ENCODE measurements around the gene PI4K2B. TPM values are rescaled to one million over a fixed set of nuclear protein-coding genes. Genes with fewer than 3 reads are reported as not detected.
"Not testable (repeated sequence)": the region's sequence is repeated elsewhere in the genome, so short reads cannot be mapped to it uniquely, and the experiment has no call there.

Gene PI4K2B
- total RNA-seq, 1 donor from 2014 or later: 29.4 TPM

- intact Hi-C loops (cut with micrococcal nuclease); H3K27me3 Mint-ChIP-seq (ENCODE audit: insufficient read depth); H3K4me3 Mint-ChIP-seq; H3K27ac Mint-ChIP-seq; DNase-seq (ENCODE audit: low spot score): not testable (repeated sequence)
- Mint-ChIP-seq H3K9me3 (peaks cover 13% of the 10 kb centered on the region), H3K36me3 (ENCODE audit: low read depth) (peaks cover 27% of the 10 kb centered on the region), H3K4me1 (ENCODE audit: low read depth) (peaks cover 23% of the 10 kb centered on the region)
These were observed 15.0 kb downstream of the PI4K2B start for GRCh38 chr4:25248875-25249274.

- H3K27me3 Mint-ChIP-seq (ENCODE audit: insufficient read depth); DNase-seq (ENCODE audit: low spot score); H3K9me3 Mint-ChIP-seq; intact Hi-C loops (cut with micrococcal nuclease); H3K4me3 Mint-ChIP-seq; H3K27ac Mint-ChIP-seq: not testable (repeated sequence)
- H3K36me3 Mint-ChIP-seq (ENCODE audit: low read depth): peaks cover 21% of the 10 kb centered on the region
- H3K4me1 Mint-ChIP-seq (ENCODE audit: low read depth): peaks cover 23% of the 10 kb centered on the region
These were observed 15.7 kb downstream of the PI4K2B start for GRCh38 chr4:25249494-25249893.

DNA sequence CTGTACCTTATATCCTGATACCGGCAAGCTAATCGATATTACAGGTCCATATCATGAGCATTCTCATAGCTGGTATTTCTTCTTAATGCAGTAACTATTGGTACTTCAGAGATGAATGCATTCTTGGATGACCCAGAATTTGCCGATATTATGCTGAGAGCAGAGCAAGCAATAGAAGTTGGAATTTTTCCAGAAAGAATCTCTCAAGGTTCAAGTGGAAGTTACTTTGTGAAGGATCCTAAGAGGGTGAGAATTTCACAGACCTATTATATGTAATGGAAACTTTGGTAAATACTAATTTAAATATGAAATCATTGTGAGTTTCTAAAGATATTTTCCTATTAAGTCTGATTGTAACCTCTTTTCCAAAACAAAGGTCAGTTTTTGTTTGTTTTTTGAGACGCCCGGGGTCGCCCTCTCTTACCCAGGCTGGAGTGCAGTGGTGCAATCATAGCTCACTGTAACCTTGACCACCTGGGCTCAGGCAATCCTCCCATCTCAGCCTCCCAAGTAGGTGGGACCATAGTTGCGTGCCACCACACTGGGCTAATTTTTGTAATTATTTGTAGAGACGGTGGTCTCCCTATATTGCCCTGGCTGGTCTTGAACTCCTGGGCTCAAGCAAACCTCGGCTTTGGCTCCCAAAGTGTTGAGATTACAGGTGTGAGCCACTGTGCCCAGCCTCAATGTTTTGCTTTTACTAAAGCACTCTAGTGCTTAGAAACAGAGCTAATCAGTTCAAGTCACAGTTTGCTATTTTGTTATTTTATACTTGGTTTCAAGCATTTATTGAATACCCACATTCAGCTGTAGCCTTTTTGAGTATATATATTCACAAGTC is 18.6 kb downstream of the PI4K2B start:
- H3K9me3 Mint-ChIP-seq: no peaks in the 10 kb centered on the region
- no peaks in the 10 kb centered on the region for H3K27me3 Mint-ChIP-seq (ENCODE audit: insufficient read depth)
- intact Hi-C loops (cut with micrococcal nuclease): loop anchor here (1.0 kb wide), 1 partner anchor 12 kb away; no protein-coding TSS in a partner anchor
- H3K4me3 Mint-ChIP-seq: no peak overlapping the region
- DNase-seq (ENCODE audit: low spot score): no peak
- H3K36me3 Mint-ChIP-seq (ENCODE audit: low read depth): peaks cover 19% of the 10 kb centered on the region
- no peak overlapping the region for H3K27ac Mint-ChIP-seq
- peaks cover 19% of the 10 kb centered on the region for H3K4me1 Mint-ChIP-seq (ENCODE audit: low read depth)

DNA sequence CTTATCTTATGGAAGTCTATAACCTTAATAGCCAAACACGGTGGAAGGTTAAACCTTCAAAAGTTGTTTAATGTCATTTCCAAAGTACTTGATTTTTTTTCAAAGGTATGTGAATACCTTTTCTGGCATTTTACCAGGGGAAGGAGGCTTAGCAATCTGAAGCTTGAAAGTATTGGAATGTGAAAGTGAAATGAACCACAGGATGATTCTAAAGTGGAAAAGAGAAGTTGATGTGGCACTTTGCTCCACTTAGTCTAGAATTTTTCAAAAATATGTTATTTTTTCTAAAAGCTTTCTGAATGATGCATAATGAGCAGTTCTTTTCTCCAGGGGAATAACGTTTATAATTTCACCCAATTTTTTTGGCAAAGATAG is 19.2 kb downstream of the PI4K2B start:
- intact Hi-C loops (cut with micrococcal nuclease): loop anchor here (1.0 kb wide), 1 partner anchor 13 kb away; no protein-coding TSS in a partner anchor
- no peaks in the 10 kb centered on the region for H3K27me3 Mint-ChIP-seq (ENCODE audit: insufficient read depth)
- DNase-seq (ENCODE audit: low spot score): no peak
- no peaks in the 10 kb centered on the region for H3K9me3 Mint-ChIP-seq
- H3K36me3 Mint-ChIP-seq (ENCODE audit: low read depth): peaks cover 18% of the 10 kb centered on the region
- no peak overlapping the region for H3K27ac Mint-ChIP-seq
- peaks cover 19% of the 10 kb centered on the region for H3K4me1 Mint-ChIP-seq (ENCODE audit: low read depth)
- no peak overlapping the region for H3K4me3 Mint-ChIP-seq

DNA sequence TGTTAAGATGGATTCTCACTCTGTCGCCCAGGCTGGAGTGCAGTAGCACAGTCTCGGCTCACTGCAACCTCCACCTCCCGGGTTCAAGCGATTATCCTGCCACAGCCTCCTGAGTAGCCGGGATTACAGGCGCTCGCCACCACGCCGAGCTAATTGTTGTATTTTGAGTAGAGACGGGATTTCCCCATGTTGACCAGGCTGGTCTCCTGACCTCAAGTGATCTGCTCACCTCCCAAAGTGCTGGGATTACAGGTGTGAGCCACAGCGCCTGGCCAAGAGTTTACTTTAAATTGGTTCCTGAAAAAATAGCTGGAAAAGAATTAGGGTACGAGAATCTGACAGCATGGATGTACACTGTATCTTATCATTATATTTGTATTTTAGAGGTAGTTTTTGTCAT is 20.0 kb downstream of the PI4K2B start:
- intact Hi-C loops (cut with micrococcal nuclease): loop anchor here (1.0 kb wide), 1 partner anchor 13 kb away; no protein-coding TSS in a partner anchor
- not testable (repeated sequence) for H3K9me3 Mint-ChIP-seq; DNase-seq (ENCODE audit: low spot score); H3K27me3 Mint-ChIP-seq (ENCODE audit: insufficient read depth); H3K4me3 Mint-ChIP-seq; H3K27ac Mint-ChIP-seq
- Mint-ChIP-seq H3K4me1 (ENCODE audit: low read depth) (peaks cover 19% of the 10 kb centered on the region), H3K36me3 (ENCODE audit: low read depth) (peaks cover 17% of the 10 kb centered on the region)

DNA sequence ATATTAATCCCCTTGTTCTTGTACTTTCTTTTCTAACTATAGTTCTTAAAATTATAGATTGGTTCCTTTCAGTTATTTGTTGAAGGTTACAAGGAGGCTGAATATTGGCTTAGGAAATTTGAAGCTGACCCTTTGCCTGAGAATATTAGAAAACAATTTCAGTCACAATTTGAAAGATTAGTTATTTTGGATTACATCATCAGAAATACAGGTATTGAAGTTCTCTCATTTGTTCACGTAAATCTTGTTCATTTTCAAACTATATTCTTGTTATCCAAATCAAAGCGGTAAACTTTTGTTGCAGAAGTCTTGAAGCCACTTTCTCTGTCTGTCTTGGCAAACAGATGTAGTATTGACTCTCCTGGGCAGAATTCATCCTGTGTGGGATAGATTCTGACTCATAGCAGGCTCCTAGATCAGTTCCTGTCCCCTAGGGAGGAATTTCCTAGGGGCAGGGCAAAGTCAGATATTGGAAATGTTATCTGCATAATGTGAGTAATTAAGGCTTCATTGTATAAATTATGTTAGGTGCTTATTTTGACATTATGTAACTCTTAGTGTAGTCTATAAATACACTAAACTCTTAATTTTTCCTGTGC is 25.2 kb downstream of the PI4K2B start:
- intact Hi-C loops (cut with micrococcal nuclease): no loop called here
- peaks cover 21% of the 10 kb centered on the region for H3K36me3 Mint-ChIP-seq (ENCODE audit: low read depth)
- no peaks in the 10 kb centered on the region for H3K4me1 Mint-ChIP-seq (ENCODE audit: low read depth)
- H3K27me3 Mint-ChIP-seq (ENCODE audit: insufficient read depth): no peaks in the 10 kb centered on the region
- no peak overlapping the region for H3K4me3 Mint-ChIP-seq
- DNase-seq (ENCODE audit: low spot score): no peak
- no peaks in the 10 kb centered on the region for H3K9me3 Mint-ChIP-seq
- H3K27ac Mint-ChIP-seq: no peak overlapping the region

DNA sequence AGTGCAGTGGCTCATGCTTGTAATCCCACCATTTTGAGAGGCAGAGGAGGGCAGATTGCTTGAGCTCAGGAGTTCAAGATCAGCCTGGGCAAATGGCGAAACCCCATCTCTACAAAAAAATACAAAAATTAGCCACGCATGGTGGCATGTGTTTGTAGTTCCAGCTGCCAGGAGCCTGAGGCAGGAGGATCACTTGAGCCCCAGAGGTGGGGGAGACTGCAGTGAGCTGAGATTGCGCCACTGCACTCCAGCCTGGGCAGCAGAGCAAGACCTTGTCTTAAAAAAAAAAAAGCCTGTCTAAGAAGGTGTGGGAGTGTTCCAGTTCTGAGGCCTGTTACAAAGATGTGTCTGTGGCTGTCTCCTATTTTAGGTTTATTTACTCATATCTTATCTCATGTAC is 38.0 kb downstream of the PI4K2B start:
- Mint-ChIP-seq H3K9me3 (no peaks in the 10 kb centered on the region), H3K36me3 (ENCODE audit: low read depth) (peaks cover 36% of the 10 kb centered on the region), H3K4me3 (no peak overlapping the region), H3K27ac (no peak overlapping the region), H3K27me3 (ENCODE audit: insufficient read depth) (no peaks in the 10 kb centered on the region), H3K4me1 (ENCODE audit: low read depth) (no peaks in the 10 kb centered on the region)
- intact Hi-C loops (cut with micrococcal nuclease): no loop called here
- no peak for DNase-seq (ENCODE audit: low spot score)

DNA sequence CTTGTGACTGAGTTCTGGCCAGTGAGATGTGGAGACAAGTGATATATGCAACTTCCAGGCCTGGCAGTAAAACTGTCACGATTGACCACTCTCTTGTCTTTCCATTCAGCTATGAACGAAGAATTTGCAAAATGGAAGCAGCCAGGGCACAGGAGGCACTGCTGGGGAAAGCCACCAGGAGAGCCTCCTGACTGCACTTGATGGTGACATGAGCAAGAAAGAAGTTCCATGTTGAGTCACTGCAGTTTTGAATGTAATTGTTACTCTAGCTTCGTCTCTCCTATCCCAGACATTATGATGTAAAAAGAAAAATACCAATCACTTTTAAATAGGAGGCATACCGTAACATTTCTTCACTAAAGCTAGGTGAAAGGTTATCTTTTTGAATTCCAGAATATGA is 46.4 kb downstream of the PI4K2B start:
- intact Hi-C loops (cut with micrococcal nuclease): no loop called here
- no peak overlapping the region for H3K4me3 Mint-ChIP-seq
- H3K27me3 Mint-ChIP-seq (ENCODE audit: insufficient read depth): no peaks in the 10 kb centered on the region
- no peaks in the 10 kb centered on the region for H3K9me3 Mint-ChIP-seq
- H3K36me3 Mint-ChIP-seq (ENCODE audit: low read depth): peaks cover 19% of the 10 kb centered on the region
- no peak overlapping the region for H3K27ac Mint-ChIP-seq
- no peak for DNase-seq (ENCODE audit: low spot score)
- H3K4me1 Mint-ChIP-seq (ENCODE audit: low read depth): no peaks in the 10 kb centered on the region

DNA sequence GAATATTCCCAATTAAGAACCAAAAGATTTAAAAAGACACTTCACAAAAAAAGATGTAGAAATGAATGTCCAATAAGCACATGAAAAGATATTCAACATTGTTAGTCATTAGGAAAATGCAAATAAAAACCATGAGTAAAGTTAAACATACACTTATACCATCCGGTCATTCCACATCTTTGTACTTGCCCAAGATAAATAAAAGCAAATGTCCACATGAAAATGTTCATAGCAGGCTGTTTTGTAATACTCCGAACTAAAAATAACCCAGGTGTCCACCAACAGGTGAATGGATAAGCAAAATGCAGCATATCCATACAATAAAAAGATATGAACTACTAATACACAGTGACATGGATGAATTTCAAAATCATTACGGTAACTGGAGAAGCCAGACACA is 50.1 kb downstream of the PI4K2B start:
- Mint-ChIP-seq H3K27ac (no peak overlapping the region), H3K9me3 (peaks cover 15% of the 10 kb centered on the region), H3K4me1 (ENCODE audit: low read depth) (no peaks in the 10 kb centered on the region), H3K36me3 (ENCODE audit: low read depth) (peaks cover 17% of the 10 kb centered on the region), H3K27me3 (ENCODE audit: insufficient read depth) (no peaks in the 10 kb centered on the region), H3K4me3 (no peak overlapping the region)
- intact Hi-C loops (cut with micrococcal nuclease): no loop called here
- DNase-seq (ENCODE audit: low spot score): no peak

DNA sequence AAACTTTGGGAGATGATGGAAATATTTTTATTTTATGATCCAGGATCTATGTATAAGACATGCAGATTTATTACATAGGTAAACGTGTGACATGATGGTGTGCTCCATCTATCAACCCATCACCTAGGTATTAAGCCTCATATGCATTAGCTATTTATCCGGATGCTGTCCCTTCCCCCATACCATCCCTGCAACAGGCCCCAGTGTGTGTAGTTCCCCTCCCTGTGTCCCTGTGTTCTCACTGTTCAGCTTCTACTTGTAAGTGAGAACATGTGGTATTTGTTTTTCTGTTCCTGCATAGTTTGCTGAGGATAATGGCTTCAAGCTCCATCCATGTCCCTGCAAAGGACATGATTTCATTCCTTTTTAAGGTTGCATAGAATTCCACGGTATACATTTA is 50.6 kb downstream of the PI4K2B start:
- peaks cover 17% of the 10 kb centered on the region for H3K36me3 Mint-ChIP-seq (ENCODE audit: low read depth)
- no peaks in the 10 kb centered on the region for H3K4me1 Mint-ChIP-seq (ENCODE audit: low read depth)
- H3K9me3 Mint-ChIP-seq: peaks cover 15% of the 10 kb centered on the region
- no peak overlapping the region for H3K27ac Mint-ChIP-seq
- intact Hi-C loops (cut with micrococcal nuclease): no loop called here
- no peak for DNase-seq (ENCODE audit: low spot score)
- no peaks in the 10 kb centered on the region for H3K27me3 Mint-ChIP-seq (ENCODE audit: insufficient read depth)
- H3K4me3 Mint-ChIP-seq: no peak overlapping the region

GRCh38 chr4:25290490-25291067 is 56.7 kb downstream of the PI4K2B start:
- intact Hi-C loops (cut with micrococcal nuclease): no loop called here
- Mint-ChIP-seq H3K27me3 (ENCODE audit: insufficient read depth) (peaks cover 4% of the 10 kb centered on the region), H3K4me3 (no peak overlapping the region), H3K27ac (no peak overlapping the region), H3K4me1 (ENCODE audit: low read depth) (no peaks in the 10 kb centered on the region), H3K36me3 (ENCODE audit: low read depth) (peaks cover 3% of the 10 kb centered on the region), H3K9me3 (peaks cover 15% of the 10 kb centered on the region)
- DNase-seq (ENCODE audit: low spot score): no peak

GRCh38 chr4:25291158-25291733 is 57.4 kb downstream of the PI4K2B start:
- intact Hi-C loops (cut with micrococcal nuclease): no loop called here
- Mint-ChIP-seq H3K9me3 (peaks cover 15% of the 10 kb centered on the region), H3K27me3 (ENCODE audit: insufficient read depth) (peaks cover 6% of the 10 kb centered on the region), H3K4me3 (no peak overlapping the region), H3K4me1 (ENCODE audit: low read depth) (no peaks in the 10 kb centered on the region), H3K36me3 (ENCODE audit: low read depth) (peaks cover 3% of the 10 kb centered on the region), H3K27ac (no peak overlapping the region)
- no peak for DNase-seq (ENCODE audit: low spot score)

Measured in activated T-helper 1 cell treated with anti-CD3 and anti-CD28 coated beads, Interleukin-12 subunit alpha, Interleukin-12 subunit beta, Interleukin-2, Interleukin-4 antibody, amounts not matched to agents 30 ng/mL and 10 ng/mL and 1 ng/mL, durations not matched to agents 14 hours and 24 hours and 36 hours (primary cell).